Activated T-cell treated with anti-CD3 and anti-CD28 coated beads, Interleukin-2, amount 50 U/mL, for 72 hours (primary cell): Measurements from ENCODE around the gene P4HTM. TPM values are rescaled to one million over a fixed set of nuclear protein-coding genes. Genes with fewer than 3 reads are reported as not detected.

ENCODE experiments used
- total RNA-seq, 2 donors: library from RNA; stranded (reverse); gene quantifications; one replicate each; pipeline ENCODE4 v1.2.3, GENCODE V29; 2022

P4HTM gene
- total RNA-seq, 2 donors from 2014 or later: 42.0 to 45.7 TPM

Other genes starting within 250 kb of the P4HTM start
- 10 to 100 TPM; 23.0 to 35.7 TPM for gene PRKAR2A, start 142.4 kb upstream of the P4HTM start, total RNA-seq
- 10 to 100 TPM; 23.6 to 29.3 TPM for gene SLC25A20, start 91.4 kb upstream of the P4HTM start, total RNA-seq
- 100 to 1,000 TPM; 174 to 183 TPM for gene ARIH2, start 71.4 kb upstream of the P4HTM start, total RNA-seq
- 100 to 1,000 TPM; 145 to 159 TPM for gene WDR6, start 17.1 kb downstream of the P4HTM start, total RNA-seq
- 10 to 100 TPM; 24.8 to 29.8 TPM for gene DALRD3, start 28.3 kb downstream of the P4HTM start, total RNA-seq
- 10 to 100 TPM; 31.9 to 35.1 TPM for gene NDUFAF3, start 31.9 kb downstream of the P4HTM start, total RNA-seq
- 100 to 1,000 TPM; 490 to 562 TPM for gene IMPDH2, start 39.2 kb downstream of the P4HTM start, total RNA-seq
- gene QRICH1, start 103.8 kb downstream of the P4HTM start, total RNA-seq: 100 to 1,000 TPM; 120 to 123 TPM
- 100 to 1,000 TPM; 340 to 371 TPM for gene QARS1, start 114.5 kb downstream of the P4HTM start, total RNA-seq
- gene USP19, start 130.6 kb downstream of the P4HTM start, total RNA-seq: 10 to 100 TPM; 65.5 to 92.2 TPM
- 1 to 10 TPM in 1 of 2 donors, under 1 TPM in 1; 0.39 to 1.7 TPM for gene LAMB2, start 142.8 kb downstream of the P4HTM start, total RNA-seq
- 10 to 100 TPM; 15.7 to 16.8 TPM for gene CCDC71, start 176.1 kb downstream of the P4HTM start, total RNA-seq
- gene KLHDC8B, start 181.4 kb downstream of the P4HTM start, total RNA-seq: 1 to 10 TPM; 3.0 to 5.4 TPM